Neural progenitor cell (in vitro differentiated cells): ENCODE results near the gene ARAF.

ENCODE experiments used
- CTCF ChIP-seq: fragments of 200-600 bp; sonication (generic); IDR thresholded peaks from 2 replicates; pipeline ENCODE4 v1.5.1; 2017; ENCODE audit warnings: antibody characterized with exemption, mild to moderate bottlenecking
- EZH2 ChIP-seq: fragments of 200-600 bp; sonication (generic); IDR thresholded peaks from 2 replicates; pipeline ENCODE4 v1.6.1; 2017; ENCODE audit warnings: antibody characterized with exemption, mild to moderate bottlenecking, moderate library complexity
- EZH2phosphoT487 ChIP-seq: fragments of 200-600 bp; sonication (generic); IDR thresholded peaks from 2 replicates; pipeline ENCODE4 v1.6.1; 2017; ENCODE audit warnings: antibody characterized with exemption

GRCh38 chrX:47597222-47597621 lies 36.2 kb downstream of the ARAF start:
- TF ChIP-seq CTCF (no peak), EZH2phosphoT487 (no peak), EZH2 (no peak)
